Cardiac fibroblast (primary cell): Measurements from ENCODE around the gene PPL.

ENCODE experiments used
- DNase-seq, 2 donors: peaks; one replicate each; pipeline versions ENCODE4 v3.0.0 to v3.0.0-alpha.2; 2010; ENCODE audit warnings: low read depth in 2 of 2
- H3K4me3 ChIP-seq, 2 donors: replicated peaks in 1 of 2; 1 replicate in 1 of 2; 2 replicates in 1 of 2; pipeline ENCODE4 v1.5.1; 2011; ENCODE audit warnings: low read depth in 2 of 2, low read length in 2 of 2, mild to moderate bottlenecking in 2 of 2, moderate library complexity in 1 of 2
- CTCF ChIP-seq: IDR thresholded peaks from one replicate; pipeline ENCODE4 v1.5.1; 2011; ENCODE audit warnings: low read depth, mild to moderate bottlenecking, low read length, inconsistent platforms

PPL gene

GRCh38 chr16:4909825-4910224, 27.1 kb downstream of the PPL start:
- no peak for DNase-seq
- no peak for TF ChIP-seq CTCF
- H3K4me3 ChIP-seq = no peak overlapping the region

DNA sequence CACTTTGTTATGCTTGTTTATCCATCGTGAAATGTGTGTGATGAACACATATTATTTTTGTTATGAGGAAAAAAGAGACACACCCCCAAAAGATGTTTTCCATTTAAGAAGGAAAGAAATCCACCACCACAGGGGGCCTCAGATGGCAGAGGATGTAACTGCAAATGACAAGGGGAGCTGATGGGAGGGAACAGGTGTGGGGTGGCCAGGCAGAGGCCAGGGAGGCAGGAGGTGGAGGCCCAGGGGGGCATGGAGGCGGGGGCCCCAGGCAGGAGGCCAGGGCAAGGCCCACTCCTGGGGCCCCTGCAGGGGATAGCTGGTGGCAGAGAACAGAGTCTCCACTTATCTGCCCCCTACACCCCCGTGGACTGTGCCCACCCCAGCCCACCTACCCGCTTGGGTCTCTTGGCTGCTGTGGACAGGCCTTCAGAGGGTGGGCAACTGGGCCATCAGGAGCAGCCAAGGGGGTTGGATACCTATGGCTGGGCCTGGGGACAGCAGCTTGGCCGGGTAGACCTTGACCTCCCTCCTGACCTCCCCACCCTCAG, 28.0 kb downstream of the PPL start:
- no peak for DNase-seq

GRCh38 chr16:4904942-4905615, 31.9 kb downstream of the PPL start:
- no peak overlapping the region for H3K4me3 ChIP-seq
- no peak for DNase-seq
- no peak for TF ChIP-seq CTCF

More for the DNA sequence above, 28.0 kb downstream of the PPL start:
- H3K4me3 ChIP-seq = no peak overlapping the region
- no peak for TF ChIP-seq CTCF

- no peak for TF ChIP-seq CTCF
- no peak overlapping the region for H3K4me3 ChIP-seq
- DNase-seq = no peak
These were observed 32.6 kb downstream of the PPL start for GRCh38 chr16:4904108-4904941.

DNA sequence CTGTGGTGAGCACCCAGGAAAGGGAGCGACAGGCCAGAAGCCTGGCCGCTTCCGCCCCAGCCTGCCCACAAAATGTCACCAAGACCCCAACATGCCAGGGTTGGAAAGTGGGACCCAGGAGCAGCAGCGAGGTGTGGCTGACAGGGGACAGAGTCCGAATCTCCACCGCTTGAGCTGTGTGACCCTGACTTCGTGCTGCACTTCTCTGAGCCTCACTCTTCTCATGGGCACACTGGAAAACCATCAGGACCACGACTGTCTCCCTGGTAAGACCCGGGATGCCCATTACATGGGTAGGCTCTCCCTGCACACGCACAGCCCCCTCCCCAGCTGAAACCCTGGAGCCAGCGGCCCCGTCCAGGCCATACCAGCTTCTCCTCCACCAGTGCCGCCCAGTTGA, 34.9 kb downstream of the PPL start:
- H3K4me3 ChIP-seq = no peak overlapping the region
- TF ChIP-seq CTCF = no peak
- no peak for DNase-seq

DNA sequence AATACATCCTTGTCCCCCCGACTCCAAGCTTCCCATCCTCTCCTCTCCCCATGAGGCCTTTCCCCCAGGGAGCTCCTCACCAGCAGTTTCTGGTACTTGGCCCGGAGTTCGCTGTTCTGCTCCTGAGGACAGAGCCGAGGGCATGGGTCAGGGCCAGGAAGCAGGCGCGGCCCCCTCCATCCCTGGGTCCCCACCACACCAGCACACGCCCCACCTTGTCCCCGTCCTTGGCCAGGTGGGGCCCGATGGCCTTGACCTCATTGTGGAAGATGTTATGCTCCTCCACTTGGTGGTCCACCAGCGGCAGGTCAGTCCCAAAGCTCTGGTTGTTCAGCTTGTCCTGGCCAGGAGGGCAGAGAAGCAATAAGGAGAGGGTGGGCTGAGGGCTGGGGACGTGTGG, 36.2 kb downstream of the PPL start:
- DNase-seq = no peak
- H3K4me3 ChIP-seq = no peak overlapping the region
- no peak for TF ChIP-seq CTCF
